Measurements from ENCODE around the gene HDGFL3.
"Not testable (repeated sequence)": the region's sequence is repeated elsewhere in the genome, so short reads cannot be mapped to it uniquely, and the experiment has no call there.

The HDGFL3 gene

DNA sequence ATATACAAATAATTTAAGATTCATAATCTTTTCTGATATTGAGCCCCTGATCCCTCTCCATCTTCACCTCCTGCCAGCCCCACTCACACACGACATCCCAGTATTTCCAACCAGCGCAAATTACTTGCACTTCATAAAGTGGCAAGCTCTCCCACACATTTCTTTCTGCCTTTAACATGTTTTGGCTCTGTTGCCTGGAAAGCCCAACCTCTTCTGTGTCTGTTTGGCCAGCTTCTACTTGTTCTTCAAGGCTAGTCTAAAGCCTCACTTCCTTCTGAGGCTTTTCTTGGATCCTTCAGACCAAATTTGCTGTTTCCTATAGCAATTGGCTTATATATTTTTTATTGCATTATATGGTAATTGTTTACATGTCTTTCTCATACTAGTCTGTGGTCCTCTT is 105.3 kb downstream of the HDGFL3 start:
- TF ChIP-seq, protein P1, sequence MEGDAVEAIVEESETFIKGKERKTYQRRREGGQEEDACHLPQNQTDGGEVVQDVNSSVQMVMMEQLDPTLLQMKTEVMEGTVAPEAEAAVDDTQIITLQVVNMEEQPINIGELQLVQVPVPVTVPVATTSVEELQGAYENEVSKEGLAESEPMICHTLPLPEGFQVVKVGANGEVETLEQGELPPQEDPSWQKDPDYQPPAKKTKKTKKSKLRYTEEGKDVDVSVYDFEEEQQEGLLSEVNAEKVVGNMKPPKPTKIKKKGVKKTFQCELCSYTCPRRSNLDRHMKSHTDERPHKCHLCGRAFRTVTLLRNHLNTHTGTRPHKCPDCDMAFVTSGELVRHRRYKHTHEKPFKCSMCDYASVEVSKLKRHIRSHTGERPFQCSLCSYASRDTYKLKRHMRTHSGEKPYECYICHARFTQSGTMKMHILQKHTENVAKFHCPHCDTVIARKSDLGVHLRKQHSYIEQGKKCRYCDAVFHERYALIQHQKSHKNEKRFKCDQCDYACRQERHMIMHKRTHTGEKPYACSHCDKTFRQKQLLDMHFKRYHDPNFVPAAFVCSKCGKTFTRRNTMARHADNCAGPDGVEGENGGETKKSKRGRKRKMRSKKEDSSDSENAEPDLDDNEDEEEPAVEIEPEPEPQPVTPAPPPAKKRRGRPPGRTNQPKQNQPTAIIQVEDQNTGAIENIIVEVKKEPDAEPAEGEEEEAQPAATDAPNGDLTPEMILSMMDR (IDR thresholded peaks at IDR 0.05; ENCODE audit: low read depth, low read length): no peak
- H3K4me1 ChIP-seq: no peaks in the 10 kb centered on the region
- no peak for DNase-seq
- no peaks in the 10 kb centered on the region for H3K36me3 ChIP-seq
- no peaks in the 10 kb centered on the region for H3K9me3 ChIP-seq
- peaks cover 9% of the 10 kb centered on the region for H3K27me3 ChIP-seq
- no peak overlapping the region for H3K4me3 ChIP-seq (ENCODE audit: low read depth, low read length)

DNA sequence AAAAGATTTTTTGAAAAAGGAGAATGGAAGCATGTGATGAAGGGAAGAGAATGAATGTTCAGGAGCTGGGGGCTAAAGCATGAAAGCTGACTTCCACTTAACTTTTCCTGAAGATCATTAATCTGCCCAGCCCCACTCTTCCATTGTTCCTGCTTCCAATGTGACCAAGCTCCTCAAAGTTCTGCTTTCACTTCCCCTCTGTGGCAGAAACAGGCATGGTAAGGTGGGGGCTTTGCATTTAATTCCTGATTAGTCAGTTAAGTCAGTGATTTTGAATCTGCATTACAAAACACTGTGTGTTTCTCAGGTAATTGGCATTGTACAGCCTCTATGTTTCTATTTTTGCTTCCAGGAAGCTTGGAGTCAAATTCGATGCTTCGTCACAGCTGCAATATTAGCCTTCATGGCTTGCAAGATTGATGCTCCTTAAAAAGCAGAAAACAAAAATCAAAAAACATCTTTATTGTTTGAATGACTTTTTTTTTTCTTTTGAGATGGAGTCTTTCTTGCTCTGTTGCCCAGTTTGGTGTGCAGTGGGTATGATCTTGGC is 107.5 kb downstream of the HDGFL3 start:
- H3K4me3 ChIP-seq (ENCODE audit: low read depth, low read length): no peak overlapping the region
- H3K36me3 ChIP-seq: no peaks in the 10 kb centered on the region

DNA sequence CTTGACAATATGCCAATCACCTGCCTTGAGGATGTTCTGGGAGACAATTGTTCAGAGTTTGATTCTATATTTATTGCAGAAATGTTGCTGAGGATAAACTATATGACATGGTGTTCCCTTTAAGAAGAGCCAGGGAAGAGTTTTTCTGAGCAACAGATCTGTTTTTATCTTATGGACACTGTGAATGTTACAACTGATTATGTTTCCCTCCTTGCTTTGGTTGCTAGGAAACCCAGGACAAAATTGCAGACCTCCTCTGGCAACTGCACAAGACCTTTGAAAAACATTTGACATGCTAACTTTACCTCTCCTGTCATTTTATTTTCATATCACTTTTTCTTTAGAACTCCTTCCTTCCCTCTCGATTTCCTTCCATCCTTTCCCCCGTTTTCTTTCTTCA is 108.3 kb downstream of the HDGFL3 start:
- no peaks in the 10 kb centered on the region for H3K4me1 ChIP-seq
- H3K27me3 ChIP-seq: peaks cover 4% of the 10 kb centered on the region
- no peak for DNase-seq
- TF ChIP-seq, protein P1 (IDR thresholded peaks at IDR 0.05; ENCODE audit: low read depth, low read length): no peak
- no peak overlapping the region for H3K4me3 ChIP-seq (ENCODE audit: low read depth, low read length)
- H3K36me3 ChIP-seq: no peaks in the 10 kb centered on the region
- no peaks in the 10 kb centered on the region for H3K9me3 ChIP-seq

More for the DNA sequence above, 107.5 kb downstream of the HDGFL3 start:
- no peak for DNase-seq
- H3K27me3 ChIP-seq: peaks cover 4% of the 10 kb centered on the region
- H3K4me1 ChIP-seq: no peaks in the 10 kb centered on the region
- TF ChIP-seq, protein P1 (IDR thresholded peaks at IDR 0.05; ENCODE audit: low read depth, low read length): no peak
- no peaks in the 10 kb centered on the region for H3K9me3 ChIP-seq

DNA sequence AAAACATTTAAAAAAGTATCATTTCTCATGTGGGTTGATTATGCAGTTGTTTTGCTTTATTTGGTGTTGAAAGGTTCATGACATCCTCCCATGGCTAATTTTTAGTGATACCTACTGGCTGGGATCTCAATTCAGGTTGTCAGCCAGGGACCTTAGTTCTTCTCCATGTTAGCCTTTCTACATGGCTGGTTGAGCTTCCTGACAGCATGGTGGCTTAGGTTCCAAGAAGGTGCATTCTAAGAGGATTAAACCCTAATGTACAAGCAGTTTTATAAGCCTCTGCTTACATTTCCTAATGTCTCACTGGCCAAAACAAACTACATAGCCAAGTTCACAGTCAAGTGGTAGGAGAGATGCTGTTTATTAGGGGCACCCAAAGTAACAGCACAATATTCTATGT is 109.5 kb downstream of the HDGFL3 start:
- Histone ChIP-seq H3K4me3 (ENCODE audit: low read depth, low read length) (no peak overlapping the region), H3K9me3 (no peaks in the 10 kb centered on the region), H3K27me3 (peaks cover 4% of the 10 kb centered on the region), H3K36me3 (no peaks in the 10 kb centered on the region), H3K4me1 (no peaks in the 10 kb centered on the region)
- TF ChIP-seq, protein P1 (IDR thresholded peaks at IDR 0.05; ENCODE audit: low read depth, low read length): no peak
- no peak for DNase-seq

DNA sequence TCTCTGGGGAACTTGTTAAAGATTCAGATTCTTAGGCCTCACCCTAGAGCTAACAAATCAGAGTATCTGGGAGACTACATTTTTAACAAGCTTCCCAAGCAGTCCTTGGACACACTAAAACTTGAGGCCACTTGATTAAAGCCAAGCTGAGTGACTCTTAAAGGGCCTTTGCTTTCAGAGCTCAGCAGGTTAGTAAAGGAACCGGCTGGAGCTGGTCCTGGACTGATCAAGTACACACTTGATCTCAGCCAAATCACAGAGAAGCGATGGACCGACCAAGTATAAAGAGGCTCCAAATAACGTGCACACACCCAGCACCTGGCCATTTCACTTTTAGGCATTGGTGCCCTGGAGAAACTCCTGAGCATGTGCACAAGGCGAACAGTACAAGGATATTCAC is 113.0 kb downstream of the HDGFL3 start:
- Histone ChIP-seq H3K36me3 (no peaks in the 10 kb centered on the region), H3K4me3 (ENCODE audit: low read depth, low read length) (no peak overlapping the region), H3K9me3 (no peaks in the 10 kb centered on the region), H3K27me3 (peaks cover 4% of the 10 kb centered on the region; the same call in 1 of the 2 replicates), H3K4me1 (no peaks in the 10 kb centered on the region)
- TF ChIP-seq, protein P1 (IDR thresholded peaks at IDR 0.05; ENCODE audit: low read depth, low read length): no peak
- no peak for DNase-seq

DNA sequence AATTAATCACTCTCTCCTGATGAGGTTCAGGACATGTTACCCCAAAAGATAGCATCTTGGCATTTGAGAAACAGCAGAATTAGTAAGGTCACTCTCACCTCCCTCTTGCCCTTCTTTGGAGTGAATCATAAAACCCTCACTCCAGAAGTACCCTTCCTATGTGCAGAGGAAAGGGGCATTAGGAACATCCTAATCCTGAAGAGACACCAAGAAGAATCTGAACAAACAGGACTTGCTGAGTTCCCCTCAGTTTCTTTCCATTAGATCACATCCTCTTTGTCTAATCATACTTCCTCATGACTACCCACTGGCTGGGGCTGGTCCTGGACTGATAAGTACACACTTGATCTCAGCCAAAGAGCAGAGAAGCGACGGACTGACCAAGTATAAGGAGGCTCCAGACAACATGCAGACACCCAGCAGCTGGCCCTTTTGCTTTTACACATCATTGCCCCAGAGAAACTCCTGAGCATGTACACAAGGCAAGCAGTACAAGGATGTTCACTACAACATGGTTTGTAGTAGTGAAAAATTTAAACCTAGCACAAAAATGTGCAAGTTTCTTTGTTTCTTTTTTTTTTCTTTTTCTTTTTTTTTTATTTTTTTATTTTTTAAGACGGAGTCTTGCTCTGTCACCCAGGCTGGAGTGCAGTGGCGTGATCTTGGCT is 115.2 kb downstream of the HDGFL3 start:
- Histone ChIP-seq H3K4me3 (ENCODE audit: low read depth, low read length) (no peak overlapping the region), H3K9me3 (no peaks in the 10 kb centered on the region), H3K4me1 (no peaks in the 10 kb centered on the region), H3K27me3 (peaks cover 4% of the 10 kb centered on the region; the same call in 1 of the 2 replicates), H3K36me3 (no peaks in the 10 kb centered on the region)
- no peak for DNase-seq
- TF ChIP-seq, protein P1 (IDR thresholded peaks at IDR 0.05; ENCODE audit: low read depth, low read length): no peak

DNA sequence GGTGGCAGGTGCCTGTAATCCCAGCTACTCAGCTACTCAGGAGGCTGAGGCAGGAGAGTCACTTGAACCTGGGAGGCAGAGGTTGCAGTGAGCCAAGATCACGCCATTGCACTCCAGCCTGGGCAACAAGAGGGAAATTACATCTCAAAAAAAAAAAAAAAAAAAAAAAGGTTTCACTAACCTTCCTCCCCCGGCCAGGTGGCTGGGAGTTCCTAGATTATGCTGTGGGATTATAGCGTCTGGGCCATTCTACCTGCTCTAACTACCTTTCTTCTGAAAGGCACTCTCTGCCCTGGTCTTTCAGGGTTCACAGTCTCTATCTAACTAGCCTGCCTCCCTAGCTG is 115.7 kb downstream of the HDGFL3 start:
- not testable (repeated sequence) for DNase-seq; H3K4me1 ChIP-seq; H3K36me3 ChIP-seq; H3K4me3 ChIP-seq (ENCODE audit: low read depth, low read length); H3K9me3 ChIP-seq; H3K27me3 ChIP-seq

Data from BE2C (cell line).